PFSK-1 (cell line): ENCODE results near the gene ZNF827.

ENCODE experiments used
- FOXP2 ChIP-seq: optimal IDR thresholded peaks from 2 replicates; pipeline ENCODE3; 2011; ENCODE audit warnings: borderline replicate concordance, control low read depth, inconsistent platforms; ENCODE audit not compliant: insufficient read depth; ENCODE audit errors: extremely low read length, extremely low read depth
- POLR2AphosphoS5 ChIP-seq: IDR thresholded peaks from 2 replicates; pipeline ENCODE4 v1.6.1; 2012; ENCODE audit warnings: low read depth, mild to moderate bottlenecking, control low read depth, low read length, moderate library complexity
- SIN3A ChIP-seq: IDR thresholded peaks from 2 replicates; pipeline ENCODE4 v1.6.1; 2012; ENCODE audit warnings: mild to moderate bottlenecking, low read length, moderate library complexity, borderline replicate concordance; ENCODE audit not compliant: insufficient read depth
- TAF1 ChIP-seq: IDR thresholded peaks from 2 replicates; pipeline ENCODE4 v1.6.1; 2012; ENCODE audit warnings: low read length, control low read depth, borderline replicate concordance; ENCODE audit not compliant: insufficient read depth
- TF ChIP-seq, protein P1 (sequence below), 2 experiments: IDR thresholded peaks; 2 replicates each; pipeline versions ENCODE4 v1.6.1 to v1.8.0; 2011 to 2012; ENCODE audit warnings: low read depth in 2 of 2, low read length in 2 of 2, control low read depth in 1 of 2, inconsistent platforms in 1 of 2, mild to moderate bottlenecking in 1 of 2, moderate library complexity in 1 of 2; ENCODE audit not compliant: insufficient read depth in 1 of 2

The ZNF827 gene

DNA sequence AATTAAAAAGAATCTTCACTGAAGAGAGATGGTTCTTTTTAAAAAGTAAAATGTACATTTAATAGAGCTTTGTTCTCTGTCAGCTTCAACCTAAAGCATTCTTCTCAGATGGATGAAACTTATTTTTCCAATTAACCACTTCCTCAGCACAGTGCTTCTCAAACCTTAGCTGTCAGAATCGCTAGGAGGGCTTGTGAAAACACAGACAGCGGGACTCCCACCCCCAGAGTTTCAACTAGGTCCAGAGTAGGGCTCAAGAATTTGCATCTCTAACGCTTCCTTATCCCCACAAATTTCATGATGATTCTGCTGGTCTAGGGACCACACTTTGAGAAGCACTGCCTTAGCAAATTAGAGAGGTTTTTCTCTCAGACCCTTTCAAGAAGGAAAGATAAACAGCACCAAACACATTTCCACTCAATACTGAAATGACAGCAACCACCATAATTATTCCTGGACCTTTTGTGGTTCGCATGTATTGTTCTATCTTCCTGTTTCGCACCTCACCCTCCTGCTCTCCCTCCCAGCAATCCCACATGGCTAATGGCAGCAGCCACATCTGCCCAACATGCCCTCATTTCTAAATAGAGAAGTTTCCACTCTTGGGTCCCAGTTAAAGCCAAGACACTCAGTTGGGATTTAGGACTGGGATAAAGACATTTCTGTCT is 73.2 kb downstream of the ZNF827 start:
- no peak for TF ChIP-seq SIN3A
- TF ChIP-seq, protein P1, sequence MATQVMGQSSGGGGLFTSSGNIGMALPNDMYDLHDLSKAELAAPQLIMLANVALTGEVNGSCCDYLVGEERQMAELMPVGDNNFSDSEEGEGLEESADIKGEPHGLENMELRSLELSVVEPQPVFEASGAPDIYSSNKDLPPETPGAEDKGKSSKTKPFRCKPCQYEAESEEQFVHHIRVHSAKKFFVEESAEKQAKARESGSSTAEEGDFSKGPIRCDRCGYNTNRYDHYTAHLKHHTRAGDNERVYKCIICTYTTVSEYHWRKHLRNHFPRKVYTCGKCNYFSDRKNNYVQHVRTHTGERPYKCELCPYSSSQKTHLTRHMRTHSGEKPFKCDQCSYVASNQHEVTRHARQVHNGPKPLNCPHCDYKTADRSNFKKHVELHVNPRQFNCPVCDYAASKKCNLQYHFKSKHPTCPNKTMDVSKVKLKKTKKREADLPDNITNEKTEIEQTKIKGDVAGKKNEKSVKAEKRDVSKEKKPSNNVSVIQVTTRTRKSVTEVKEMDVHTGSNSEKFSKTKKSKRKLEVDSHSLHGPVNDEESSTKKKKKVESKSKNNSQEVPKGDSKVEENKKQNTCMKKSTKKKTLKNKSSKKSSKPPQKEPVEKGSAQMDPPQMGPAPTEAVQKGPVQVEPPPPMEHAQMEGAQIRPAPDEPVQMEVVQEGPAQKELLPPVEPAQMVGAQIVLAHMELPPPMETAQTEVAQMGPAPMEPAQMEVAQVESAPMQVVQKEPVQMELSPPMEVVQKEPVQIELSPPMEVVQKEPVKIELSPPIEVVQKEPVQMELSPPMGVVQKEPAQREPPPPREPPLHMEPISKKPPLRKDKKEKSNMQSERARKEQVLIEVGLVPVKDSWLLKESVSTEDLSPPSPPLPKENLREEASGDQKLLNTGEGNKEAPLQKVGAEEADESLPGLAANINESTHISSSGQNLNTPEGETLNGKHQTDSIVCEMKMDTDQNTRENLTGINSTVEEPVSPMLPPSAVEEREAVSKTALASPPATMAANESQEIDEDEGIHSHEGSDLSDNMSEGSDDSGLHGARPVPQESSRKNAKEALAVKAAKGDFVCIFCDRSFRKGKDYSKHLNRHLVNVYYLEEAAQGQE (IDR thresholded peaks at IDR 0.05; ENCODE audit: insufficient read depth in 1 of 2, low read depth in 2 of 2, low read length in 2 of 2) = no peak
- no peak for TF ChIP-seq FOXP2
- TF ChIP-seq TAF1 = no peak
- TF ChIP-seq POLR2AphosphoS5 = no peak

DNA sequence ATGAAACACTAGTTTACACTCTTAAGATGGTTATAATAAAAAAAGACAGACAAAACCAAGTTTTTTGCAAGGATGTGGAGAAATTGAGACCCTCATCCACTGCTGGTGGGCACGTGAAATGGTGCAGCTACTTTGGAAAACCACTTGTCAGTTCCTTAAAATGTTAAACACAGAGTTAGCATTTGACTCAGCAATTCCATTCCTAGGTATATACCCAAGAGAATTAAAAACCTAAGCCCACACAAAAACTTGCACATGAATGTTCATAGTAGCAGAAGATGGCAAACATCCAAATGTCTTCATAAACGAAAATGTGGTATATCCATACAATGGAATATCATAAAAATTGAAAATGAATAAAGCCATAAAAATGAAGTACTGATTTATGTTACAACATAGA is 75.4 kb downstream of the ZNF827 start:
- no peak for TF ChIP-seq POLR2AphosphoS5
- TF ChIP-seq, protein P1 (IDR thresholded peaks at IDR 0.05; ENCODE audit: insufficient read depth in 1 of 2, low read depth in 2 of 2, low read length in 2 of 2) = no peak
- no peak for TF ChIP-seq TAF1
- TF ChIP-seq SIN3A = no peak
- TF ChIP-seq FOXP2 = no peak

DNA sequence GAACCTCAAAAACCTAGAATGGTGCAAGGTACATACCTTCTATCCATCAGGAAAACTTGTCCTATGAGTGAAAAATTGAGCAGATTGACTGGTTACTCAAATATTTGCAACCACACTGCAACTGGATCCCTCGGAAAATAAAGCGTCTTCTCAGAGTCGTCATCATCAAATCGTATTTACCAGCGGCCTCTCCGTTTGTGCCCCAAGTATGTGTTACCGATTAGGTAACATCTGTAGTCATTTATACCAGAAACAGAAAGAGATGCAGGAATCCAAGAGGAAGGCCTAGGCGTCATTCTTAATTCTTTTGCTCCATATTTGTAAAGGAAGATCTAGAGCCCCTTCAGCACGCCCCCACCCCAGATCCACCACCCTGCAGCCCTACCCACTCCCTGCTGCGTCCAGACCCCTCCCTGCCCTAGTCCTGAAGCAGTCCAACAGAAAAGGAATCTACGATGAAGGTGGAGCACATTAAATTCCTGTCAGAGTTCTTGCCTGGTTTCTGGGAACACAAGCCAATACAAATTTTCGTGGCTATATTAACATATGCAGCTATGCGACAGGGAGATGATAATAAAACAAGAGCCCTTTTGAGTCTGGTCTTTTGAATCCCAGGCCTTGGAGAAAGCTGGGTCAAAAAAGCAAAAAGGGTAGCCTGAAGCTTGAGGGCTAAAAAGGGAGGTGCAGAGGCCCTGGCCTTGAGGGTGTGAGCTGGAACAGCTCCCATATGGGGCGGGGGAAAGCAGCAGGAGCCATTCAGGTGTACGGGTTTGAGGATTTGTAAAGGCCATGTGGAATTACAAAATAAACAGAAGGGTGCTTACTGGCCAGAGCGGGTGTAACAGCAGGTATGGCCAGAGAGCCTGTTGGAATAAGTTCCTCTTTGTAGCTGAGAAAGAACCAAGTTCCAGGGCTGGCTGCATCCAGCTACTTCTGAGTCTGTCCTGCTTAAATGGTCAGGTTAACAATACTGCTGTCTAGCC is 77.0 kb downstream of the ZNF827 start:
- TF ChIP-seq FOXP2 (no peak), SIN3A (no peak), POLR2AphosphoS5 (no peak), TAF1 (no peak)
- TF ChIP-seq, protein P1 (IDR thresholded peaks at IDR 0.05; ENCODE audit: insufficient read depth in 1 of 2, low read depth in 2 of 2, low read length in 2 of 2) = no peak

DNA sequence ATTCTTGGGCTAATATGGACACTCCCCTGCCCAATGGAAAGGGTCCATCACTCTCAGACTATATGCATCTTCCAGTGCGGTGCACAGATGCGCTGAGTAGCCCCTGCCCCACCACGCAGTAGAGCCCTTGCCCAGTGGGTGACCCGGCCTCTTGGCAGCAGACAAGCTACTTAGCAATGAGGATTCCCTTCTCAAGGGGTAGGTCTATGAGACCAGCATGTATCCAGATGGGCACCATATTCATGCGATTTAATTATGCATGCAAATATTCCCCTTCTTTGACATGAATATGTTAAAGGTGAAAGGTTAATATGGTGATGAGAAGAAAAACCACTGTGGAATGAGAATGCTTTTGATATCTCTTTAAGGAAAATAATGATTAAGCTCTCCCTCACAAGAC is 77.7 kb downstream of the ZNF827 start:
- TF ChIP-seq POLR2AphosphoS5 (no peak), FOXP2 (no peak), TAF1 (no peak), SIN3A (no peak)
- TF ChIP-seq, protein P1 (IDR thresholded peaks at IDR 0.05; ENCODE audit: insufficient read depth in 1 of 2, low read depth in 2 of 2, low read length in 2 of 2) = no peak
